ENCODE results near the gene VCX3B.

VCX3B gene

DNA sequence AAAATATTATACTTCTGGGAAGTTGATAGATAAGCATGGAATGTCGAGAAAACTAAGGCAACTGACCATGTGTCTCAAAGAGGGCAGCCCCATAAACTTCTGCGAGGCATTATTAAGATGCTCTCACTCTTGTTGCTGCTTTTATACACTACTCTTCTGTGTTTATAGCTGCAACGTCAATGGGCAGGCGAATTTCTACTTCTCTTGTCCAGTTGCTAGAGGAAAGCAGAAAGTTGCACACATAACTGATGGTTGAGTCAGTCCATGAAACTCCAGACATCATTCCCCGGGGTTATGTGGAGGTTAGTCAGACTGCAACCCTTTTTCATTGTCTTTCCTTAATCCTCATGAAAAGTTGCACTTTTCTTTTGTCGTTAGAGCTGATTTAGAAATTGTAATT lies 39.8 kb downstream of the VCX3B start:
- H3K4me1 ChIP-seq (ENCODE audit: insufficient read depth, low read length): no peaks in the 10 kb centered on the region
- ATAC-seq (ENCODE audit: insufficient read depth, low read depth): no peak
- TF ChIP-seq EZH2 (IDR thresholded peaks at IDR 0.05; ENCODE audit: borderline replicate concordance, low read depth, low read length, severe bottlenecking): no peak
- TF ChIP-seq, protein P1, sequence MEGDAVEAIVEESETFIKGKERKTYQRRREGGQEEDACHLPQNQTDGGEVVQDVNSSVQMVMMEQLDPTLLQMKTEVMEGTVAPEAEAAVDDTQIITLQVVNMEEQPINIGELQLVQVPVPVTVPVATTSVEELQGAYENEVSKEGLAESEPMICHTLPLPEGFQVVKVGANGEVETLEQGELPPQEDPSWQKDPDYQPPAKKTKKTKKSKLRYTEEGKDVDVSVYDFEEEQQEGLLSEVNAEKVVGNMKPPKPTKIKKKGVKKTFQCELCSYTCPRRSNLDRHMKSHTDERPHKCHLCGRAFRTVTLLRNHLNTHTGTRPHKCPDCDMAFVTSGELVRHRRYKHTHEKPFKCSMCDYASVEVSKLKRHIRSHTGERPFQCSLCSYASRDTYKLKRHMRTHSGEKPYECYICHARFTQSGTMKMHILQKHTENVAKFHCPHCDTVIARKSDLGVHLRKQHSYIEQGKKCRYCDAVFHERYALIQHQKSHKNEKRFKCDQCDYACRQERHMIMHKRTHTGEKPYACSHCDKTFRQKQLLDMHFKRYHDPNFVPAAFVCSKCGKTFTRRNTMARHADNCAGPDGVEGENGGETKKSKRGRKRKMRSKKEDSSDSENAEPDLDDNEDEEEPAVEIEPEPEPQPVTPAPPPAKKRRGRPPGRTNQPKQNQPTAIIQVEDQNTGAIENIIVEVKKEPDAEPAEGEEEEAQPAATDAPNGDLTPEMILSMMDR (IDR thresholded peaks at IDR 0.05; ENCODE audit: borderline replicate concordance, extremely low read depth, low read length, poor library complexity, severe bottlenecking): no peak
- no peak overlapping the region for H3K27ac ChIP-seq (ENCODE audit: low read length)
- no peaks in the 10 kb centered on the region for H3K9me3 ChIP-seq (ENCODE audit: insufficient read depth, low read length, severe bottlenecking)
- H3K27me3 ChIP-seq (ENCODE audit: insufficient read depth, low read length, poor library complexity): no peaks in the 10 kb centered on the region
- no peak for DNase-seq
- H2AFZ ChIP-seq (ENCODE audit: low read depth, low read length): no peak overlapping the region
- H3K79me2 ChIP-seq (ENCODE audit: insufficient read depth, low read length): no peaks in the 10 kb centered on the region
- H4K20me1 ChIP-seq (ENCODE audit: insufficient read depth, low read length): no peaks in the 10 kb centered on the region
- no peak overlapping the region for H3K9ac ChIP-seq (ENCODE audit: low read depth, low read length)
- H3K4me2 ChIP-seq (ENCODE audit: insufficient read depth, low read length): no peak overlapping the region
- no peak overlapping the region for H3K4me3 ChIP-seq (ENCODE audit: low read depth in 1 of 2, low read length in 2 of 2)
- no peaks in the 10 kb centered on the region for H3K36me3 ChIP-seq (ENCODE audit: insufficient read depth, low read length)

Data from DND-41 (cell line).